Caco-2 (cell line): ENCODE measurements around the gene ZNF534. TPM values are rescaled to one million over a fixed set of nuclear protein-coding genes. Genes with fewer than 3 reads are reported as not detected.

Source experiments
- BruUV-seq: library from RNA; stranded (reverse); fragments of 400-500 nt; replicated peaks from 2 replicates; lab custom pipeline; 2021; lab: Mats Ljungman, UMichigan
- CTCF ChIA-PET: fragments of 300-600 bp; sonication (Branson Sonifier 250); formaldehyde crosslinking; loops from one replicate; lab custom pipeline; 2022; ENCODE audit warnings: antibody characterized with exemption; lab: Charles Lee
- POLR2A ChIA-PET: fragments of 300-600 bp; sonication (Branson Sonifier 250); formaldehyde crosslinking; loops from one replicate; lab custom pipeline; 2022; ENCODE audit warnings: antibody characterized with exemption; lab: Charles Lee
- DNase-seq, 2 experiments: peaks; one replicate each; pipeline versions ENCODE4 v3.0.0 to v3.0.0-alpha.2; 2020 to 2022
- H3K27me3 ChIP-seq: replicated peaks from 2 replicates; pipeline ENCODE4 v1.6.0; 2011; ENCODE audit warnings: low read length; ENCODE audit not compliant: control insufficient read depth, insufficient read depth
- H3K36me3 ChIP-seq: 2 replicates; pipeline ENCODE4 v1.5.1; 2011; ENCODE audit warnings: low read length; ENCODE audit not compliant: control insufficient read depth, insufficient read depth
- H3K4me1 ChIP-seq: fragments of 250-450 bp; sonication (Bioruptor Pico); 2 replicates; pipeline ENCODE4 v1.5.1; 2020; ENCODE audit warnings: mild to moderate bottlenecking
- H3K4me3 ChIP-seq: 2 replicates; pipeline ENCODE4 v1.5.1; 2011; ENCODE audit warnings: low read depth, mild to moderate bottlenecking, control low read depth, low read length
- H3K9me3 ChIP-seq: fragments of 250-450 bp; sonication (Bioruptor Pico); 2 replicates; pipeline ENCODE4 v1.5.1; 2020; ENCODE audit warnings: mild to moderate bottlenecking, moderate library complexity
- H3K27ac Mint-ChIP-seq: one replicate; pipeline ENCODE4 v1.8.0; 2022; ENCODE audit warnings: mixed read lengths; ENCODE audit not compliant: unreplicated experiment
- H3K27me3 Mint-ChIP-seq: one replicate; pipeline ENCODE4 v1.8.0; 2022; ENCODE audit warnings: mixed read lengths; ENCODE audit not compliant: insufficient read depth, unreplicated experiment
- H3K36me3 Mint-ChIP-seq: one replicate; pipeline ENCODE4 v1.8.0; 2022; ENCODE audit warnings: mild to moderate bottlenecking, mixed read lengths; ENCODE audit not compliant: insufficient read depth, unreplicated experiment
- H3K4me1 Mint-ChIP-seq: one replicate; pipeline ENCODE4 v1.8.0; 2022; ENCODE audit warnings: low read depth, mixed read lengths; ENCODE audit not compliant: unreplicated experiment
- H3K4me3 Mint-ChIP-seq: one replicate; pipeline ENCODE4 v1.8.0; 2022; ENCODE audit warnings: mild to moderate bottlenecking, moderate library complexity, mixed read lengths; ENCODE audit not compliant: unreplicated experiment
- H3K9me3 Mint-ChIP-seq: one replicate; pipeline ENCODE4 v1.8.0; 2022; ENCODE audit warnings: mixed read lengths; ENCODE audit not compliant: unreplicated experiment
- intact Hi-C: fragments of 100-400 bp; cut with micrococcal nuclease; formaldehyde crosslinking; loops from one replicate; pipeline ENCODE4 v1.10.0; 2022; ENCODE audit not compliant: unreplicated experiment
- total RNA-seq: library from RNA; stranded (reverse); gene quantifications from 2 replicates; pipeline ENCODE4 v1.2.3, GENCODE V29; 2022
- TF ChIP-seq, protein P1 (sequence below), 2 experiments: fragments of 200-600 bp in 1 of 2; IDR thresholded peaks; 1 replicate in 1 of 2; 2 replicates in 1 of 2; pipeline versions ENCODE4 v1.5.1 to v1.8.0; 2011 to 2022; ENCODE audit warnings: antibody characterized with exemption in 1 of 2, control low read depth in 1 of 2, inconsistent platforms in 1 of 2, low read depth in 1 of 2, low read length in 1 of 2, mild to moderate bottlenecking in 1 of 2, moderate library complexity in 1 of 2; ENCODE audit not compliant: insufficient read depth in 1 of 2, severe bottlenecking in 1 of 2, unreplicated experiment in 1 of 2

The ZNF534 gene
- total RNA-seq, 1 experiment from 2014 or later = not detected

DNA sequence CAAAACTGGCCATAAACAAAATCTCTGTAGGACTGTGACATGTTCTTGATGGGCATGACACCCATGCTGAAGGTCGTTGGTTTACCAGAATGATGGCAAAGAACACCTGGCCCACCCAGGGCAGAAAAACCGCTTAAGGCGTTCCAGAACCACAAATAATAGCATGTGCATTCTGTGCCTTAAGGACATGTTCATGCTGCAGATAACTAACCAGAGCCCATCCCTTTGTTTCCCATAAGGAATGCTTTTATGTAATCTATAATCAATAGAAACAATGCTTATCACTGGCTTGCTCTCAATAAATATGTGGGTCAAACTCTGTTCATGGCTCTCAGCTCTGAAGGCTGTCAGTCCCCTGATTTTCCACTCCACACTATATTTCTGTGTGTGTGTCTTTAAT lies 13.2 kb downstream of the ZNF534 start:
- no peak overlapping the region for H3K4me3 ChIP-seq
- intact Hi-C loops = no loop called here
- TF ChIP-seq, protein P1, sequence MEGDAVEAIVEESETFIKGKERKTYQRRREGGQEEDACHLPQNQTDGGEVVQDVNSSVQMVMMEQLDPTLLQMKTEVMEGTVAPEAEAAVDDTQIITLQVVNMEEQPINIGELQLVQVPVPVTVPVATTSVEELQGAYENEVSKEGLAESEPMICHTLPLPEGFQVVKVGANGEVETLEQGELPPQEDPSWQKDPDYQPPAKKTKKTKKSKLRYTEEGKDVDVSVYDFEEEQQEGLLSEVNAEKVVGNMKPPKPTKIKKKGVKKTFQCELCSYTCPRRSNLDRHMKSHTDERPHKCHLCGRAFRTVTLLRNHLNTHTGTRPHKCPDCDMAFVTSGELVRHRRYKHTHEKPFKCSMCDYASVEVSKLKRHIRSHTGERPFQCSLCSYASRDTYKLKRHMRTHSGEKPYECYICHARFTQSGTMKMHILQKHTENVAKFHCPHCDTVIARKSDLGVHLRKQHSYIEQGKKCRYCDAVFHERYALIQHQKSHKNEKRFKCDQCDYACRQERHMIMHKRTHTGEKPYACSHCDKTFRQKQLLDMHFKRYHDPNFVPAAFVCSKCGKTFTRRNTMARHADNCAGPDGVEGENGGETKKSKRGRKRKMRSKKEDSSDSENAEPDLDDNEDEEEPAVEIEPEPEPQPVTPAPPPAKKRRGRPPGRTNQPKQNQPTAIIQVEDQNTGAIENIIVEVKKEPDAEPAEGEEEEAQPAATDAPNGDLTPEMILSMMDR (IDR thresholded peaks at IDR 0.05; ENCODE audit: insufficient read depth in 1 of 2, low read depth in 1 of 2, low read length in 1 of 2, severe bottlenecking in 1 of 2, unreplicated experiment in 1 of 2) = no peak
- Mint-ChIP-seq H3K36me3 (no peaks in the 10 kb centered on the region), H3K4me1 (no peaks in the 10 kb centered on the region), H3K27ac (no peak overlapping the region), H3K9me3 (peaks cover 59% of the 10 kb centered on the region), H3K4me3 (no peak overlapping the region), H3K27me3 (no peaks in the 10 kb centered on the region)
- H3K4me1 ChIP-seq = no peaks in the 10 kb centered on the region
- H3K9me3 ChIP-seq = peaks cover 42% of the 10 kb centered on the region
- H3K27me3 ChIP-seq = no peaks in the 10 kb centered on the region
- CTCF ChIA-PET = no interaction called here
- no TSS peak for BruUV-seq
- DNase-seq = no peak
- H3K36me3 ChIP-seq = no peaks in the 10 kb centered on the region
- POLR2A ChIA-PET = no interaction called here

GRCh38 chr19:52444506-52444905 lies 15.6 kb downstream of the ZNF534 start:
- no peaks in the 10 kb centered on the region for H3K4me1 Mint-ChIP-seq
- no peak overlapping the region for H3K27ac Mint-ChIP-seq
- POLR2A ChIA-PET = no interaction called here
- CTCF ChIA-PET = no interaction called here
- no peaks in the 10 kb centered on the region for H3K27me3 Mint-ChIP-seq
- no peak overlapping the region for H3K4me3 ChIP-seq
- no peak overlapping the region for H3K4me3 Mint-ChIP-seq
- H3K9me3 Mint-ChIP-seq = peaks cover 58% of the 10 kb centered on the region
- no TSS peak for BruUV-seq
- intact Hi-C loops = no loop called here
- peaks cover 42% of the 10 kb centered on the region for H3K9me3 ChIP-seq
- TF ChIP-seq, protein P1 (IDR thresholded peaks at IDR 0.05; ENCODE audit: insufficient read depth in 1 of 2, low read depth in 1 of 2, low read length in 1 of 2, severe bottlenecking in 1 of 2, unreplicated experiment in 1 of 2) = no peak
- H3K36me3 Mint-ChIP-seq = no peaks in the 10 kb centered on the region
- H3K36me3 ChIP-seq = no peaks in the 10 kb centered on the region
- no peak for DNase-seq
- H3K27me3 ChIP-seq = no peaks in the 10 kb centered on the region
- no peaks in the 10 kb centered on the region for H3K4me1 ChIP-seq

GRCh38 chr19:52451241-52451640 lies 22.3 kb downstream of the ZNF534 start:
- no TSS peak for BruUV-seq
- TF ChIP-seq, protein P1 (IDR thresholded peaks at IDR 0.05; ENCODE audit: insufficient read depth in 1 of 2, low read depth in 1 of 2, low read length in 1 of 2, severe bottlenecking in 1 of 2, unreplicated experiment in 1 of 2) = no peak
- POLR2A ChIA-PET = no interaction called here

More at GRCh38 chr19:52451241-52451640, 22.3 kb downstream of the ZNF534 start:
- H3K9me3 ChIP-seq = peaks cover 32% of the 10 kb centered on the region
- H3K36me3 ChIP-seq = no peaks in the 10 kb centered on the region
- DNase-seq = no peak
- peaks cover 73% of the 10 kb centered on the region for H3K9me3 Mint-ChIP-seq
- H3K27me3 Mint-ChIP-seq = no peaks in the 10 kb centered on the region
- CTCF ChIA-PET = no interaction called here
- no peak overlapping the region for H3K4me3 Mint-ChIP-seq
- no peak overlapping the region for H3K27ac Mint-ChIP-seq
- H3K4me3 ChIP-seq = no peak overlapping the region
- no peaks in the 10 kb centered on the region for H3K27me3 ChIP-seq
- intact Hi-C loops = no loop called here
- H3K36me3 Mint-ChIP-seq = no peaks in the 10 kb centered on the region
- no peaks in the 10 kb centered on the region for H3K4me1 Mint-ChIP-seq
- no peaks in the 10 kb centered on the region for H3K4me1 ChIP-seq
